ENCODE measurements around the gene MOGAT3.

Gene MOGAT3

DNA sequence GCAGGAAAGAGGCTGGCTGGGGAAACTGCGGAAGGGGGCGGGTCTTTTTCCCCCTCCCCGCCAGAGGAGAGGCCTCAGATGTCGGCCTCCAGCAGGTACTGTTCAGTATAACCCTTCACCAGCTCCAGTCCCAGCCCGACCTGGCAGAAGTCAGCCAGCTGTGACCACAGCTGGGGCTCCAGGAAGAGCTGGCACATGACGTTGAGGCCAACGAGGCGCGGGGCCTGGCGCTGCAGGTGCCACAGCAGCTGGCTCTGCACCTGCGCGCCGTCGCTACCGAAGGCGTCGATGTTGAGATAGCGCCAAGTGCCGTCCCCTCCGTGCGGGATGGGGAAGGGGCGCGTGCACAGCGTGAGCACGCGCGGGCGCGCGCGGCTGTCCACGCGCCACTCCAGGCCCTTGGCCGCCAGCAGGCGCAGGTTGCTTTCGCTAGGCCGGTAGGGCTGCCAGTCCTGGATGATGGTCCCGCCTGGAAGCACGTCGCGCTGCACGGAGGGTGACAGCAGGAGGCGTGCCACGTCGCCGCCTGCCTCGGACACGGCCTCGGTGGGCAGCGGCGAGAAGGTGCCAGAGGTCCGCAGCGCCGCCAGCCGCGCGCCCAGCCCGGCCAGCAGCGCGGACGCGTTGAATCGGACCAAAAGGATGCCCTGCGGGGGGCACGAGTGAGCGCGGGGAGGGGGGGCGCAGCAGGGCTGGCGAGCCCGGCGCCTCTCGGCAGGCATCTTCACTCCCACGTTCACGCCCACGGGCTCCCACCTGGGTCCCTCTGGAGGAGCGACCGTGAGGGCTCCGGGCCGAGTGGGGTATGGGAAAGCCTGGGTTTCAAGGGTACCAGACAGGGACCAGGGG, 28.6 kb downstream of the MOGAT3 start:
- DNase-seq (ENCODE audit: low read depth in 3 of 3), result no peak

DNA sequence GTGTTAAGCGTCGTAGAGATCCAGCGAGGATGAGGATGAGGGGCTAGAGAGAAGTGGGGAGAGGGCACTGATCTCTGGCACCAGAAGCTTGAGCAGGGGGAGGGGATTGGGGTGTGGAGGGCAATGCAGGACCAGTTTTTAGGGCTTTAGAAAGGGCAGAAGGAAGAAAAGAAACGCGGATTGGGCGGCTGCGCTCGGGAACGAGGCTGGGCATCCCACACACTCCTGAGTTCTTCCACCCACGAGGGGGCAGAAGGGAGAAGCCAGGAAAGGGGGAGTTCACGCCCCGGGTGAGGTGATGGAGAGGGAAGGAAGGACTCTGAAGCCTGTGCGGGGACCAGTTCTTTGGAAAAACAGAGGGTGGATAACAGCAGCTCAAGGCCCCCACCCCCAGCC, 29.4 kb downstream of the MOGAT3 start:
- DNase-seq (ENCODE audit: low read depth in 3 of 3), result no peak

DNA sequence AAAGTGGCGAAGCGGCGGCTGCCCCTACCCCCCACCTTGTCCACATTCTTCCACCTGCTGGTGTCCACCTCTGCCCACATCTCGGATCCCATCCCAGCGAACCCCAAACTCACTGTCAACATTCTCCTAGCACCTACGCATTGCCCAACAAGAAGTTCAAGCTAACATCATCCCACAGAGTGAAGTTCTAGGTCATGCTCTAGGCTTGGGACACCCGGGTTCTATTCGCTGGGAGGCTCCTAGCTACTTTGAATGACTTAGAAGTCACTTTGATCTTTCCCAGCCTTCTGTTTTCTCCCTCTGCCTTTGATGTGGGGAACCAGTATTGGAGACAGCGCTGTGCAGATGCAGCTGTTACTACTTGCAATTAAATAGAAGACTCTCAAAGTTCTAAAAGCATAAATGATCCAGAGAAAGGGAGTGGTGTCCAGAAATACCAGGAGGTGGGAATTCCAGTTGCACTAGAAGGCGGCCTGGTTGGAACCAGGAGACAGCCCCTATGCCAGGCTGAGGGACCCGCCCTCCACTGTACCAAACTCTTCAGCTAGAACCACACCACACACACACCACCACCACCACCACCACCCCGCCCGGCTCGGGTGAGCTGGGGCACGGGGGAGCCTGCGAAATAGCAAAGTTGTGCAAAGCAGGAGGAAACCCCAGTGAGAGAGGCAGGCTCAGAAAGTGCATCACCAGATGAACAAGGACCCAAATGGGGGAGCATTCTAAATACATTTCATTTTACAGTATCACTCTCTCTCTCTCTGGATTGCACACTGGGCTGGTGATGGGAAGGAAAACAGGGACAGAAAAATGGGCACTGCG, 30.0 kb downstream of the MOGAT3 start:
- no peak for DNase-seq (ENCODE audit: low read depth in 3 of 3)

DNA sequence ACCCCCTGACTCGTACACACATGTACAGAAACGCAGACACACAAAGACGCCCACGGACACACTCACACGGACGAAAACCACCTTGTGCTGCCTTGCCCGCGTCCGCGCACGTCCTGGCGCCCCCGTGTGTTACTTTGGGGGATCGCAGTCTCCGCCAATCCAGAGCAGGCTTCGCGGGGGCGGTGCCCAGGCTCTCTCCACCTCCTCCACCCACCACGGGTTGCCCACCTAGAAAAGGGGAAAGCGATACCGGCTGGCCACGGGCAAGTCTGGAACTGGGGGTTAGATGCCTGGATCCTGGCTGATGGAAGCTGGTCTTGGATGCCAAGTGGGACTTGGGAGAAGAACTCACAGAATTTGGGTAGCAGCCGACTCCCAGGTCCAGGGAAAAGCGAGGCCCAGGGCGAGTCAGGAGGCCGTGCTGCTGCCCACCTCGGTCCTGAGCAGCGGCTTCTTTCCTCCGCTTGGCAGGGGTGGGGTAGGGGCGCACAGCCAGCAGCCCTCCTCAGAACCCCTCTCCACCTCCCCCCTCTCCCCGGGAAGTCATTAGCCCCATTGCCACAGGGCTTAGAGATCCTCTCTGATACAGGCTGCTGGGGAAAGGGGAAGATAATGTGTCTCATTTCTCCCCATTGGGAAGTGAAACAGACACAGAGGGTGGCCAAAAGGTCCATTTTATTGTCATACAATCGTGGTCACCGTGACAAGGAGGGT, 30.8 kb downstream of the MOGAT3 start:
- DNase-seq (ENCODE audit: low read depth in 3 of 3), result peak; percentile 60 to 77 (median 72)

DNA sequence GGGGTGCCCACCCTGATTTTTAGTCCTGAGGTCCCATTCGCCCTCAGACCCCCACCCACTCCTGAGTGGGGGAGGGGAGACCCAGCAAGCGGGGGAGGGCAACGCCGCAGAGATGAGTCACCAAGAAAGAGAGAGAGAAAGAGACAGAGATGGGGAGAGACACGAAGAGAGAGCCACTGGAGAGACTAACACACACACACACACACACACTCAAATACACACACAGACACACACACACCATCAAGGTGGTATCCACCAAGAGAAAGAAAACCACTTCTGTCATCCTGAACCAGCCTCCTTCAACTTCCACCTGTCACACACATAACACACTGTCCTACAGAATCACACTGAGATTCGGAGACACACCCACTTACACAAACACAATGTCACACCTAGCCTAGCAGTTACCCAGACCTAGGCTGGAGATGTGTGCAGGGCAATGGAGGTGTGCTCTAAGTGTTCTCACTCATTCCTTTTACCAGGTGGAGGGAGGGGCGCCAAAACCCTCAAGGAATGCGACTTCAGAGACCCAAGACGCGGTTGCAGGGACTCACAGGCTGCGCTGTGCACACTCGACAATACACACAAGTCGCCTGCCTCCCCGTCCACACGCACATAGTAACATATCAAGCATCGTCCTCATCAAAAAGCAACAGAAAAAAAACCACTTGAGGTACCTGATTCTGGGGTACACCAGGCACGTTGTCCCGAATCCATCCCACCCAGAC, 31.6 kb downstream of the MOGAT3 start:
- DNase-seq (ENCODE audit: low read depth in 3 of 3), result no peak

DNA sequence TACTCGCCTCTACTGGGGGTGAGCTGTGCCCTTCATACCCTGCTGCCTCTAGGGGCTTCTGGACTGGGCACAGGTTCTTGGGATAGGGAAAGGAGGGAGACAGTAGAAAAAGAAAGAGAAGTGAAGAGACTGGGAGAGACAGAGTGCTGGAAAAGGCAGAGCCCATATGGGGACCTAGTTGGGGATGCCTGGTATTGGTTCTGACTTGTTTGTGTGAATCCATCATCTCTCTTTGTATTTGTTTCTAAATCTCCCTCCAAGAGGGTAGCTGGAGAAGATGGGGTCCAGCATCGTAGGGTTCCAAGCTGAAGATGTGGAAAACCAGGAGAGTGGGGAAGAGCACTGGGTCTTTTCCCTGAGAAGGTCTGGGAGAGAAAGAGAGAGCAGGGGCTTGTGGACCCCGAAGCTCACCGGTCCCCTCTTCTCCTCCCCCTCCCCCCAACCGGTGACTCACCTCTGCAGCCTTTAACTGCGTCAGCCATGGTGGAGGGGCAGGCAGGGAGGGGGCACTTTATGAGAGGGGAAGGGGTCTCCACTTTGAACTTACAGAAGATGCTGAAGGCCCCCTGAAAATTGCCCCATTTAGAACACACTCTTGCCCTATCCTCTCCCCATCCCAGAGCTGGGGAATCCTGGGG, 32.3 kb downstream of the MOGAT3 start:
- no peak for DNase-seq (ENCODE audit: low read depth in 3 of 3)

DNA sequence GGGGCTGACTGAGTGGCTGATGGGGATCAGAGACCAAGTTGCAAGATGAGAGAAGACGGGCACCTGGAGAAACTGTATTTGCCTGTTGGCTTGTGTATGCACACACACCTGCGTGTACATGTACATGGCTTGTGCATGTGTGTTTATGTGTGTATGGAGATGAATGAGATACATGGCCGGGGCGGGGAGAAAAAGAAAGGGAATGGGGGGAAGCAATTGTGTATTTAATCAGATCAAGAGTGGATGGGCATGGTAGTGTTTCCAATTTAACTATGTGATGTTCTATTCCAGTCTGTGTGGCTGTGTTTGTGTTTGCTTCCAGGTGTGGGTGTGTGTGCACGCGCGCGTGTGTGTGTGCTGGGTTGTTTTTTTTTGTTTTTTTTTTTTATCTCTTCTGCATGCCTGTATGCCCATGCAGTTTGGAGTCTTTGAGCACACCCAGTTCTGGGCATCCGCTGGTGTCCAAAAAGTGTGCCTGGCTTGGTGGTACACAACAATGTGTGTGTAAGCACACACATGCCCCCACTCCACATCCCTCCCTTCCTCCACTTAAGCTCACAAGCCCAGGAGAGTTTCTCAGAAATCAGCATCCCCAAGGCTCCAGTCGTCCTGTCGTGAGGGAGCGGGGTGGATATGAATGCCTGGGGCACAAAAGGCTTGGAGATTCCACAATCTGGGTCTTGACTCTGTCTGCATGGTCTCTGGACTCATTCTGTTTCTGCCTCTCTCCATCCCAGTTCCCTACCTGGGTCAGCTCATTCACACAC, 33.0 kb downstream of the MOGAT3 start:
- no peak for DNase-seq (ENCODE audit: low read depth in 3 of 3)

DNA sequence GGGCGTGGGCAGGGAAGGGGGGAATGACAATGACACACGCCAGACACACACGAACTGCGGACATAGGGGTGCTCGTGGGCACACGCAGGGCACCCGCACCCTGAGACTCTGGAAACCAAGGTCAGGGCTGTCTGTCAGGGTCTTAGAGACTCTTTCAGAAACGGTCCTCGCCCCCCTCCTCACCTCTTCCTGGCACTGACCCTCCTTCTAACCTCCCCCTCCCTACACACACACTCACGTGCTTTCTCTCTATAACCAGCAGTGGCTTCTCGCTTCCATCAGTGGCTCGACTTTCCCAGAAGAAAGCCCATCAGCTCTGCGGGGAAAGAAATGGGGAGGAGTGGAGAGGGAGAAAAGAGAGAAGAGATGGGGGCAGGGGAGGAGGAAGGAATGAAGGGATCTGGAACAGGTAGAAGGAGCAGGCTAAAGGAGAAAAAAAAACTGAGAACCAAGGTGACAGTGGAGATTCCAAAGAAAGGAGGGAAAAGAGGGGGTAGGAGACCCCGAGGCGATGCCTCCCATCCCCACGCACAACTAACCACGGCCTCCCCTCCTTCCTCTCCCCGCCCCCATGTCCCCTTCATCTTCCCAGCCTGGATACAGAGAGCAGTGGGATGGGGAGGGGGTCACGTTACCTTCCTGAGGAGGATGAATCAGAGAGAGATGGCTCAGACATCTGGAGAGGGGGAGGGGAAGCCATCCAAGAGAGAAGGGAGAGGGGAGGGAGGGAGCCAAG, 33.8 kb downstream of the MOGAT3 start:
- DNase-seq (ENCODE audit: low read depth in 3 of 3), result no peak

DNA sequence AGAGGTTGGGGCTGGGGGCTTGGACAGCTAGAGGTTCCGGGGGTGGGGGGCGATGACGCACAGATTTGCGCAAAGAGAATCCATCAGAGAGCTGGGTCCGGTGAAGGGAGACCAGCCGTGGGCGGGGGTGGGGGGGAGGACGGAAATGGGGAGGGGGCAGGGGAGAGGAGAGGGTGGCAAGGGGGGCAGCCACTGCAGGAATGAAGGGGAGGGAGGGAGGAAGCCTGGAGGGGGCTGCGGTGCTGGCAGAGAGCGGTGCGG, 34.3 kb downstream of the MOGAT3 start:
- DNase-seq (ENCODE audit: low read depth in 3 of 3), result no peak

DNA sequence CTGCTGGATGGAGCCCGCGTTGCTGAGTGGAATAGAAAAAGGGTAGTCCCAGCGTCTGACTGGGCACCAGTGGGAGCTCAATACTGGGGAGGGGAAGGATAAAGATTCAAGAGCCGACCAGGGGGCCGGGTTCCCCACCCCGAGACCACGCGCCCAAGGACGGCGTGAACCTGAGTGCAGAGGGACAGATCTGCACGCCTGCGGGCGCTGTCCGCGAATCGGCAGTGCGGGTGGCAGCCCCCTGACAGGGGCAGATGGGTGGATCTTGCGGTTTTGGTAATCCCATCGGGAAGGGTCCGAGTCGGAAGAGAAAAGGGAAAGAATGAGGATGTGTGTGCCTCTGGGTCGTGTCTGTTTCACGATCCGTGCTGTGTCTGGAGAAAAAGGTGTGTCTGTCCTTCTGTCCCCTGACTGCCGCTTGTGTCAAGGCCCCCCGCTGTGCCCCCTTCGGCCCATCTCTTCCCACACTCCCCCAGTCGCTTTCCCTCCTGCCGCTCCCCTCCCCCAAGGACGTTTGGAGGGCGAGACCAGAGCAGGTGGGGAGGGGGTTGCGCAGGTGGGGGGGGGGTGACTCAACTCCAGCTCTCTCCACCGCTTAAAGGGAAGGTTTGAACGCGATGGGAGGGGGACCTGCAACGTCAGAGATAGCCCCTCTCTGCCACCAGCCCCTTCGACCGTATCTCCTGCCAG, 34.7 kb downstream of the MOGAT3 start:
- no peak for DNase-seq (ENCODE audit: low read depth in 3 of 3)

DNA sequence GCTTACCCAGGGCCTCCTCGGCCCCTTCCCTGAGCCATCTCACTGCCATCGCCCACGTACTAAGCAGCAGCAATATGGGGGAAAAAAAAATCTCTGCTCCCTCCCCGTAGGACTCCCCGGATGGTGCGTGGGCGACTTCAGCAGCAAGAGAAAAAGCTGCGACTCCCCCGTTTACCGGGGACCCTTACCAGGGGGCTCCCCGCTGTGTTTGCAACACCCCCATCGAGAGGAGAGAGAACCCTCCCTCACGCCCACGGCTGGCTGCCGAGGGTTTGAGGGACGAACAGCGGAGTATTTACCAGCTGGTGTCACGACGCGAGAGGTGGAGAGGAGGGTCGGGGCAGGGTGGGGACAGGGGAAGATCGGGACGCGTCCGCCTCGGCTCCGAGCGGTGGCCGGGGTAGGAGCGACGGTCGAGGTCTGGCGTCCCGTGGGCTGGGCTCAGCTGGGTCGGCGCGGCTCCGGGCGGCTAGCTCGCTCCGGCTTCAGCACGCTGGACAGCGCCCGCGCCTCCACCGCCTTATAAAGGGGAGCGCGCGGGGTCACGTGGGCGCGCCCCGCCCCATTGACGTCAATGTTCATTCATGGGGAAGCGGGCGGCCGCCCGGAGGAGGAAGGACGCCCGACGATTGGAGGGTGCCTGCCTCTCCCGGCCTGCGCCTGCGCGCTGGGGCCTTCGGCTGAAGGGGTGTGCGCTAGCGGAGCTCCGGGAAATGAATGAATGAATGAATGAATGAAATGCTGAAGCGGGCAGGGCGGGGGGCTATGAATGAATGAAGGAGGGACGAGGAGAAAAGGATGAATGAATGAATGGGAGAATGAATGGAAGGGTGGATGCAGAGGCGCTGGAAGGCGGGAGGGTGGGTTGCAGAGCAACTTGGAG, 35.5 kb downstream of the MOGAT3 start, which contains the start of gene VGF:
VGF (minus strand) TSS at position 495 of the 883 bp plus-strand sequence. CDS start 726 bp downstream, outside the sequence.
- DNase-seq (ENCODE audit: low read depth in 3 of 3), result peak; percentile 82 to 91 (median 88)

DNA sequence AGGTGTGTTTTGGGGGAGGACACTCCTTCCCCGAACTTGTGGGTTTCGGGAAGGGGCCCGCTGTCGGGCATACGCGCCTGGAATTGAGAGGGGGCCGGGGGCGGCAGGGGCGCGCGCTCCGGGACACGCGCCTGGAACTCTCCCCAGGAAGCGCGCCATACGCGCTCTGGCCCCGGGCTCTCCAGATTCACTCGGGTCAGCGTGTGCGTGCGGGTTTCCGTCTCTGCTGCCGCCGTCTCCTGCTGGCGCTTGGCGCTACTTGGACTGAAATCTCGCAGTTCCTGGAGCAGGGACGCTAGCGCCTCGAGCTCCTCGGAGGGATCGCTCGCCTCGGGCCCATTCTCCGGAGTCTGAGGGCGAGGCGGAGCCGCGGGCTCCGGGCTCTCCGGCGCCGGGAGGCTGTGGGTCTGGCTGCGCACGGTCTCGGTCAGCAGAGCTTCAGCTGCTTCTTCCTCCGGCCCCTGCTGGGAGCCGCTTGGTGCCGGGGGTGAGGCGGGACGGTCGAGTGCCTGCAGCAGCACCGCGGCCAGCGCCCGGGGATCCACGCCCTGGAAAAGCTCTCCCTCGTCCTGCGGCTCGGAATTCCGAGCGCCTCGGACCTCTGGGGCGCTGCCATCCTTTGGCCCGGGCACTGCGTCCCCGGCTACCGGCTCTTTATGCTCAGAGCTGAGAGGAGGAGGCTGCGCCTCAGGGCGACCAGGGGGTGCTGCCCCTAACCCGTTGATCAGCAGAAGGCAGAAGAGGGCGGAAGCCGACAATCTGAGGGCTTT, 36.6 kb downstream of the MOGAT3 start:
- no peak for DNase-seq (ENCODE audit: low read depth in 3 of 3)

DNA sequence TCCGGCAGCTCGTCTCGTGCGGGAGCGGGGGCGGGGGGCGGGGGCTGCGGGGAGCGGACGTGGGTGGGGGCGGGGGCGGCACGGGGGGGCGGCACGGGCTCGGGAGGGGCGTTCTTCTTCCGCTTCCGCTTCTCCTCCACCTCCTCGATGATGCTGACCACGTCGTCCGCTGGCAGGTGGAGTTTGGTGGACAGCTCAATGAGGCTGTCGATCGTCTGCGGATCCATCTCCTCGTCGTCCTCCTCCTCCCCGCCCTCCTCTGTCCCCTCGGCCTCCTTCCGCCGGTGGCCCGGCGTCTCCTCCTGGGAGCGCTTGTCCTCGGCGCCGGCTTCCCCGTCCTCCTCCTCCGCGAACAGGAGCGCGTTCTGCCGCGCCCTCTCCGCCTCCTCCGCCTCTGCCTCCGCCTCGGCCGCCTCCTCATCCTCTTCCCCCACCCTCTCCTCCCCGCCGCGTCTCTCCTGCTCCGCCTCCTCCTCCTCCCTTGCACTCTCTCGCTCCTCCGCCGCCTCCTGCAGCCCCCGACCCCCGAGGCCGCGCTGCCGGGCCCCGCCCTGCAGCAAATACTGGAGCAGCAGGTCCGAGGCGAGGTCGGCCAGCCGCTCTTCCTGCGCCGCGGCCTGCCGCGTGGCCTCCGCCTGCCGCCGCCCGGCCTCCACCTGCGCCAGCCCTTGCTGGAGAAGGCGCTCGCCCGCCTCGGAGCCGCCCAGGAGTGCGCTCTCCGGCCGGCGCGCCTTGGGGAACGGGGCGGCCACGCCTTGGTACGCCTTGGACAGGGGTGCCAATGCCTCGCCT, 37.4 kb downstream of the MOGAT3 start:
- DNase-seq (ENCODE audit: low read depth in 3 of 3), result no peak

DNA sequence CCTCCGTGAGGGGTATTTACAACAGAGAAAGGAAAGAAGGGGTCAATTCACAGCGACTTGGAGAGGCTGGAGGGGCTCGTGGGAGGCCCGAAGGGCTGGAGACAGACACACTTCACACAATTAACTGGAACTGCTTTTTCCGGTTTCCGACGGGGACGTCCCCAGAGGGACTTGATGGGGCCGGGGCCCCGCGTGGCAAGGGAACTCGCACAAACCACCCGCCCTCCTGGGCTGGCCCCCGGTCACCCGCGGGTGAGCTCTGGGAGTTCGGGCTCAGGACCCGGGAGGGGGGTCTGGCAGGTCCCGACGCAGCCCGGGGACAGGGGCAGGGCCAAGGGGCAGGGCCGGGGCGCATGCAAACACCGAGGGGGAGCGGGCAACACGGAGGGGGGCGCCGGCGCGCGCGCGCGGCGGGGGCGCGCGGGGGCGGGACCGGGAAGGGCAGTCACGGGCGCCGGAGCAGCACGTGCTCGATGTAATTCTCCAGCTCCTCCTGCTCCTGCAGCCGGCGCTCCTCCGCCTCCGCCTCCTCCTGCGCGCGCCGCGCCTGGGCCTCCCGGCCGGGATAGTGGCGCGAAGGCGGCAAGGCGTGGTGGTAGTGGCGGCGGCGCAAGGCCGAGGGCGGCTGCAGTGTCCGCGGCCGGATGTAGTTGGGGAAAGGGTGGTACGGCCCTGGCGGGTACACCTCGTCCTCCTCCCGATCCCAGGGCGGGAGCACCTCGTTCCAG, 38.1 kb downstream of the MOGAT3 start:
- no peak for DNase-seq (ENCODE audit: low read depth in 3 of 3)

DNA sequence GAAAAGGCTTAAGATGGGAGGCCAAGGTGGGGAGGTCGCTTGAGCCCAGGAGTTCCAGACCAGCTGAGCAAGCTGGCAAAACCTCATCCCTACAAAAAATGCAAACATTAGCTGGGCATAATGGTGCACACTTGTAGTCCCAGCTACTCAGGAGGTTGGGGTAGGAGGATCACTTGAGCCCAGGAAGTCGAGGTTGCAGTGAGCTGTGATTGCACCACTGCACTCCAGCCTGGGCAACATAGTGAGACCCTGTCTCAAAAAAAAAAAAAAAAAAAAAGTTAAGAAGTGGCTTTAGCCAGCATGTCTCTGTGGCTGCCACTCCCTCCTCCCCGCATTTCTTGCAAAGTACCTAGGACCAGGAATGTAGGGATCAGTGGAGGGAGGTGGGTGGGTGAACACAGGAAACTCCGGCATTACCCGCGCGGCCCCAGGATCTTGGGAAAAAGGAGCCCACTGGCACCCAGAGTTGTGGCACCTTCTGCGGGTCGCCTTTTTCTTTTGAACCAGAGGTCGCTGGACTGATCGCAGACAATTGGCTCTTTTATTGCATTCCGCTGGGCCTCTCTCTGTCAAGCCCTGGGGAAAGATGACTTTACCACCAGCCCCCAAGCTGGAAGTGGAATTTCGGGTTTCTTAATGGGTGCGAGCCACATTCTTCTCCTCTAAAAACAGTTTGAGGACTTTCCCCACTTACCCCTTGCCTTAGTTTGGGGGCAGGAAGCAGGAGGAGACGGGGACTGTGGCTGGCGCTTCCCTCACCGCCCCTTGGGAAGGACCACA, 39.0 kb downstream of the MOGAT3 start:
- no peak for DNase-seq (ENCODE audit: low read depth in 3 of 3)
